Measurements from ENCODE around the gene SLC41A1.

The SLC41A1 gene

DNA sequence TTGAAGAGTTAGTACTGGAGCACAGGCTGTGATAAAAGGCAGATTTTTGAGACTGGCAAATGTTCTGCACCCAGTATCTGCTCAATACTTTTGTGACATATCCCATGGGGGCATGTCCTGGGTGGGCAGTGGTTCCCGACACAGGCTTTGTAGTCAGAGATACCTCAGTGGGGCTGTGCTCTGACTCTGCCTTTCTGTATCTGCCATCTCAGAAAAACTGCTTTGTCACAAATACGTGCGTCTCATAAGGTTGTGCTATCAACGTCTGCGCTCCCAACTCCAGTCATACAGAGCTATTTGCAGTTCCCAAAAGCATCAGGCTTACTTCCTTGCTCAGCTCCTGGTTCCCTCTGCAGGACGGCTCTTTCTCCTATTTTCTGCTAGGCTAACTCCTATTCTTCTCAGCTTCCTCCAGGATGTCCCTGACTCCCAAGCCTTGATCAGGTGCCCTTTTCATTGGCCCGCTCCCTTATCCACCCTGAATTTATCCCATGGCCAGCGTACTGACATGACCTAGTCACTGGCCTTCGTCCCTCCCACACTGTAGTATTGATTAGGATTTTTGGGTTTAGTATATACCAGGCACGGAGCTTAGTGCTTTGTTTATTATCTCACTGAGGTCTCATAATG, 25.6 kb downstream of the SLC41A1 start:
- no peak for DNase-seq (ENCODE audit: low spot score)

DNA sequence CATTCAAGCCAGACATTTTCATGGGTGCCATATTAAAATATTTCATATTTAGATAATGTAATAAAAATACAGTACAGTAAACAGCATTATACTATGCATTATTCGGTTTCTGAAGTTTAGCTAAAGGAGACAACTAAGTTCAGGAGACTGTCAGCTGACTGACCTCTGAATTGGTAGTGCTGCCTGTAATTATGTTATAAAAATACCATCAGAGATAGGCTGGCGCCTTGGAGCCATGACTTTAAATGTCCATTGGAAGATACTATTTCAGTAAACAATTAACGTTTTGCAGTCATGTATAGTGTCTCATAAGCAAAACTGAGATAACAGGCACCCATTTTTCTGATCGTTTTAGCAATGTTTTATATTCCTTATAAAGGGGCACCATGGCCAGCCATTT, 26.4 kb downstream of the SLC41A1 start:
- no peak for DNase-seq (ENCODE audit: low spot score)

DNA sequence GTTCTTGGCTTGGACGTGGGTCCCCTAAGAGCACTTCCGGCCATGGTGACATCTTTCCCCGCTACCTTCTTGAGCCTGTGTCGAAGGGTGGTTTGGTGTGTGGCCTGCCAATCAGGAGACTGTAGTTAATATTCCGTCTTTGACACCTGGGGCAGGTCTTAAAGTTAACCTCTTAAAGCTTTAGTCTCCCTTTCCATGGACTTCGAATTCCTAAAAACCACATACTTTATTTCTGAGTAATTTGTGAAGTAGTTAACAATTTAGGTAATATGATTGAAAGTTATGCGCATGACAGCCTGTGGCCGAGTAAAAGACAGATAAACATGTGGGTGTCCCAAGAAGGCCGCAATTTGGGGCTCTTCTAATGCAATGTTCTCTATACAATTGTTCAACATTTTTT, 27.6 kb downstream of the SLC41A1 start:
- DNase-seq (ENCODE audit: low spot score): no peak

DNA sequence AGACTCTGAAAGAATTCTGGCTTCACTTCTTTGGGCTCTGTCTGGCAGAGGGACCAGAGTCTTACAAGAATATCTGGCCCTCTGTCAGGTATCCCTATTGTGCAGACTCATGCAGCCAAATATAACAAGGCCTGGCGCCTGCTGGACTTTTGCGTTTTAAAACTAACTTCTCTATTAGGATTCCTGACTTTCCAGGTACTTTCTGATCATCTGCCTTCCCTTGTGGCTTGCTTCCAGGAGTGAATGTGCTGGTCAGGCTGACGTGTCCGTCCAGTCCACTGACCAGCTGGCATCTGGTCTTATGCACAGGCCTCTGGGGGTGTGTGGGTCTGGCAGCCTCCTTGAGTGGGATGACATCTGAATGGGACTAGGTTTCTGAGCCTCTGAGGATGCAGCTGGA, 29.1 kb downstream of the SLC41A1 start:
- no peak for DNase-seq (ENCODE audit: low spot score)

DNA sequence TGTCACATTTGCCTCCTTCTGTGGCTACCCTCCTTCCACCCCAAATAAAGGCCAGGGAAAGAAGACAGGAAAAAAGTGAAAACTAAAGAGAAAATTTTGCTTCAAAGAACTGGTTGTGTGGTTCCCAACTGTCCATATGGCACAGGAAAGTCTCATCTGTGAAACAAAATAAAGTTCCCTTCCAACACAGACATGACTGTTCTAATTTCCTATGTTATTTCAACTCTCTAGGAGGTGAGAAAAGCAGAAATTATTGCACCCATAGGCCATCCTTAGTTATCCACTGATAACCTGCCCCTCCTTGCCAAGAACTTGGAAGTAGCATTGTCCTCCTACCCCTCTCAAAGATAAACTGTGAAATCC, 29.6 kb downstream of the SLC41A1 start:
- DNase-seq (ENCODE audit: low spot score): no peak

DNA sequence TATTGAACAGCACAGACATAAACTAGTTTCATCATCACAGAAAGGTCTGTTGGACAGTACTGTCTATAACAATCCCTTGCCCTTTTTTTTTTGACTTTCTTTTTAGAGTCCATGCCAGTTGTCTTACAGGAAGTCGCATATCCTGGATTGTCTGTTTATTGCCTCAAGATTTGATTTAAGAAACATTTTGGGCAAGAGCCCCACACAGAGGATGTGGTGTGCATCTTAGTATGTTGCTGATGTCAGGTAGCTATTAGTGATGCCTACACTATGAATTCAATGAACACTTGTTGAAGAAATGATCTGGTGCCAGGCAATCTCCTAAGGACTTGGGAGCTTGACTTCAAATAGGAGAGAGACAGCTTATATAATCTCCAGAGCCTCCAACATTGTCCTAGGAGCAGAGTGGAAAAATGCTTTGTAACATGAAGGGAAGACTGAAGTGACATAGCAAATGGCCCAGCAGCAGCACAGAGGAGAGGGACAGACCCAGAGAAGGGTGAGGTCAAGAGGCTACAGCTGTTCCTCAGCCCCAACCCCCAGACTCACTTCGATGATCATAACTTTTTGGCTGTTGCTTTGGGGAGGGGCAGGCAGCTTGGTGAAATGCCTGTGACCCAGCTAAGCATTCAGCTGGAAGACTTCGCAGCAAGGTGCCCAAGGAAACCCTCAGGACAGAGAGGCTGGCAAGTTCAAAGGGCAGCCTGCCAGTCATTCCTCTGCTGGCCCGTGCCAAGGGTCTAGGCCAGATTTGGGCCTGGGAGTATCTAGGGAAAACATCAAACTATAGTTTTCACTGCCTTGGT, 30.2 kb downstream of the SLC41A1 start:
- no peak for DNase-seq (ENCODE audit: low spot score)

DNA sequence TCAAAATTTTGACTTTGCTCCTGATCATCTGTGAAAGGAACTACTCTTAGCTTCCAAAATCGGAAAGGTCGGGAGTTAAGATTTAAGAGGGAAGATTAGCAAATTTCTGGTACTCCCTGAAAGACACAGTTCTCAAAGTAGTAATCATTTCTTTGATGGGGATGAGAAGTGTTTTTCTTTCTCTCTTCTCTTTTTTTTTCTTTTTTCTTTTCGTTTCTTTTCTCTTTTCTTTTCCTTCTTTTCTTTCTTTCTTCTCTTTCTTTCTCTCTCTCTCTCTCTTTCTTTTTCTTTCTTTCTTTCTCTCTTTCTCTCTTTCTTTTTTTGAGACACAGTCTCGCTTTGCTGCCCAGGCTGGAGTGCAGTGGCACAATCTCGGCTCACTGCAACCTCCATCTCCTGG, 32.7 kb downstream of the SLC41A1 start:
- DNase-seq (ENCODE audit: low spot score): no peak

DNA sequence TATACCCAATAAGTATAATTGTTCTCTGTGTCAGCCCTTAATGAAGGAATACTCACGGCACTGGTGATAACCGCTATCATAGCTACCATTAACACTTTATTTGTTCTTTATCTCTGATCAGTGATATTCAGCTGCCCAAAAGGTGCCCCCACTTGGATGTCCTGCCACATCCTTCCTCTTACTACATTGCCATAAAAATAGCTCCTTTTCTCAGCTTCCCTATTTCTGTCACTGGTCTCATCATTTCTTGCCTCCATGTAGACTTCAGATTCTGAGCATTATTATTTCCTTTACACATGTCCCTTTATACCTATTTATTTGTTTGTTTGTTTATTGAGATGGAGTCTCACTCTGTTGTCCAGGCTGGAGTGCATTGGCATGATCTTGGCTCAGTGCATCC, 35.0 kb downstream of the SLC41A1 start:
- DNase-seq (ENCODE audit: low spot score): no peak

DNA sequence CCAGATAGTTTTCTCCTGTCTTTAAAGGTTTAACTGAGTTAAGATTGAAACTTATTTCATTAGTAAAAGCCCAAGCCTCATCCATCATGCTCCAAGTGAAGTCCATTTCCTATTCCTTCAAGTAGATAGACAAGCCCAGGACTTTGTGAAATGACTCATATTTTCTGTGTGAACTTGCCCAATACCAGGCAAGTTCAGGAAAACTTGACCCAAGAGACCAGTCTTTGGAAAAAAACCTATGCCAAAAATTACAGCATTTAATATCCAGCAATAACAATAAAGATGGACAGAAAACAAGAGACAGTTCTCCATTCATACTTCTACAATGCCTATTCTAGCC, 37.3 kb downstream of the SLC41A1 start:
- no peak for DNase-seq (ENCODE audit: low spot score)

DNA sequence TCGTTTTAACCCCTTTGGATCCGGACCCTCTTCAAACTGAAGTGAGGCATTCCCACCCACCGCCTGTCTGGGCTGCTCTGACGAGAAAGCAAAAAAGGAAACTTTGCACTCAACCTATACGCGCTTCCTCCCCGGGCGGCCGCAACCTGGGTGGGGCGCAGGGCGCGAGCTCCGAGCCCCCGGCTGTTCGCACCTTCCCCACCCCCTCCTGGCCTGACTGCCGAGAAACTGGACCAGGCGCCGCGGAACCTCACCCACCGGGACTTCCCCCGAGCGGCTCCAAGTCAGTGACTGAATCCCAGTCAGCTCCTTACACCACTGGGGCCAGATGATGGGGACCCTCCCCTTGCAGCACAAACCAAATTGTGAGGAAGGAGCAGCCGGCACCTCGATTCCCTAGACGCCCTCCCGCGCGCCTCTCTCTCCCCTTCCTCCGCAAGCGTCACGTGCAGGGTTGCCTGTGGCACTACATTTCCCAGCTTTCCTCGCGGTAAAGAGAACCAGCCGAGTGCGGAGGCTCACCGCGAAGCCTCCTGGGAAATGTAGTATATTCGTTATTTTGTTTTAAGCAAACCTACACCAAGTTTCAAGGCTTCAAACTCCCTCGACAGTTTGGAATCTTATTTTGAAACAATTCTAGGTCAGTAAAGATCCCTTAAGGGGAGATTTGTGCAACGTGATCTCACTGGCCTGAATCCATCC, 37.8 kb downstream of the SLC41A1 start, which contains the start of gene RAB29:
RAB29 (minus strand) TSS at position 468 of the 702 bp plus-strand sequence. CDS start 526 bp downstream, outside the sequence.
- peak; percentile 91 for DNase-seq (ENCODE audit: low spot score)

DNA sequence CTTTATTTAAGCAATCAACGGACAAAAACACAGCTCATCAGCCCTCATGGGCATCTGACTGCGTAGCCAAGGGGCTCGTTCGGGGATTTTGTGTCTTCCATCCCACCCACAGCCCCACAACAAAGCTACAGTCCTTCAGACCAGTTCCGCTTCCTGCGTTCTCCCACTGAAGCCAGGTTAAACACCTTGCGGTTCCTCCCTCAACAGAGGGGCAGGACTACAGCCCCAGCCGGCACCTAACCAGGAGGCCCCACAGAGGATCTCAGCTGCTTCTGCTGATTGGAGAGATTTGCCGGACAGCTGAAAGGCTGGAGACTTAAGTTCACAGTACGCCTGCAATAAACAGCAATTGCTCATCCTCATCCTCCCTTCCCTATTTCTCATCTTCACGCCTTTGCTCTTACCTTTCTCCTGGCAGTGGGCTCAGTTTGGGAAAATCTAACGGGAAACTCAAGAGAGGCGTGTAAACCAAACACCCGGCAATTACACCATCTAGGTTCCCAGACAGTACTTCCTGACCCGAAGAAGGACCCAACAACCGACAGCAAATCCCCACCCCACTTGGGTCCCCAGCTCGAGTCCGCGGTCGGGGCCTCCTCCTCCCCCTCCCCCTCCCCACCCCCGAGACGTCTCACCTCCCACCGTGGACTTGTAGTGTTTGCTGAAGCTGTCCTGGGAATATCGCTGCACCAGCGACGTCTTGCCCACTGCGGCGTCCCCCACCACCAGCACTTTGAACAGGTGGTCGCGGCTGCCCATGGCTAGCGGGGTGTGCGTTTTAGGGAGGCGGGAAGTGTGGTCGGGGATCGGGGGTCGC, 38.6 kb downstream of the SLC41A1 start:
- DNase-seq (ENCODE audit: low spot score): peak; percentile 42

DNA sequence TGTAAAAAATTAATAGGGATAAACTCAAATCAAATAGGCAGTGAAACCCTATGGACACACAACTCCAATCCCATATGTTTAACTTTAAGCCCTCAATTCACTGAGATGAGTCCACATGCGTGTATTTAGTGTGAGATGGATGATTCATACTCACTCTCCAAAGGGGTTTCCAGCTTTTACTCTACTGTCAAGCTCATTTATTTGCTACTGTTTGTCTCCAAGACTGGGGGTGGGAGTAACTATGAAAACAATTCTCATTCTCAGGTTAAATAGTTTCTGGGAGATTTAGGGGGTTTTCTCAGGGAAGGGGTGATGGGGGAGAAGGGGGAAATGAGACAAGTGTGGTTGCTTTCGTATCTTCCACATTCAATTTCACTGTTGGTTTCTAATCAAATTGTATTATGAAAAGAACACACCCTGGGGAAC, 40.4 kb downstream of the SLC41A1 start:
- DNase-seq (ENCODE audit: low spot score): peak; percentile 67

DNA sequence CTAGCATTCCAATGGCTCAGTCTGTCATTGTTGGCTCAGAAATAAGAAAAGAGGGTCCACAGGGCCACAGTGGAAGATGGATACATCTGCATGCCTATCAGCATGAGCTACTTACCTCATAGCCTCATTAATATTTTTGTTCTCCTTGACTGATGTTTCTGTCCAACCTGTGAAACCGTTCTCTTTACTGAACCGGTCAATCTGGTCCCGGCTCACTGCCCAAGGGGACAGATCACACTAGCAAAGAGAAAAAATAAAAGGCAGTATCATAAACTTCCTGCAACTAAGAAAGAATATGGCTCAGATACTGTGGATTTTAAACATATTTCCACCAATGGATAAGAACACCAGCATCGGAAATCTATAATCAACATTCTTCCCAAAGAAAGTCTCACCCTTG, 42.4 kb downstream of the SLC41A1 start:
- no peak for DNase-seq (ENCODE audit: low spot score)

DNA sequence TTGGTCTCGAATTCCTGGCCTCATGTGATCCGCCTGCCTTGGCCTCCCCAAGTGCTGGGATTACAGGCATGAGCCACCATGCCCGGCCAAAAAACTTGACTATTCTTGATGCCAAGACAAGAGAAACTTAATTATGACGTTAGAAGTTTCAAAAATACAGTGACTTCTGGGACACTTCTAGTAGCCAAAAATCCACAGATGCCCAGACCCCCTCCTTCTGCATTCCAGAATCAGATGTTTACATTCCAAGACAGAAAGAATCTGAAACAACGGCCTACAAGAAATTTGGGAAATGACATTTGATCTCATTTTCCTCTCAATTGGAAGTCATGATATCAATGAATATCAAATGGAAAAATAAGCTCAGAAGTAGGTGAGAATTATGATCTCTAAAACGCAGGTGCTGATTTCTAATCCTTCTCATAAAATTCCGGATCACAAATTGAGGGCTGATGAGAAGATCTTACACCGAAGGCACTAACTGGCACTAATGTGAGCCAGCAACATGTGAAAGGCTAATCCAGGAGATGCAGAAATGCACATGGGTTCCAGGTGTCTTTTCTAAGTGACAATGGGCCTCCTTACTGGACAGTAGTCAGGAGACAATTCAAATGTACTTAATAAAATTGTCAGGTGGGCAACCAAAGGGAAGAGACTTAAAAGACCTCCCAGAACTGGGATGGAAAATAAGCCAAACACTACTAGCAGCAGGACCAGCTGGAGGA, 43.2 kb downstream of the SLC41A1 start:
- DNase-seq (ENCODE audit: low spot score): no peak

DNA sequence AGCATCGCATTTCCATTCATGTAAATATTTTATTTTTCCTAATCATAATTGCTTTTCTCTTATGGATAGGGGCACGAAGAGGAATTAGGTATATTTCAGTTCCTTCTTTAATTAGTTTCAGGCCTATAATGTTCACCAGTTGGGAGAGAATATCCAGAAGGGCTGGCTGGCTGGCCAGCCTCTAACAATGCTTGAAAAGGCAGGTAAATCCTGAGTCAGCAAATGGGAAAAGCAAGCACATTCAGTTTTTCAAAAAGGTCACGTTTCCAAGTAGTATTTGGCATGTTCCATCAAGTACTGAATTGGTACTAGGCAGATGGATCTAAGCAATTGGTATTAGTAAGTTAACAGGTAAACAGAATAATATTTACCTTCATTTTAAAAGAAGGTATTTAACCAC, 45.8 kb downstream of the SLC41A1 start:
- DNase-seq (ENCODE audit: low spot score): no peak

DNA sequence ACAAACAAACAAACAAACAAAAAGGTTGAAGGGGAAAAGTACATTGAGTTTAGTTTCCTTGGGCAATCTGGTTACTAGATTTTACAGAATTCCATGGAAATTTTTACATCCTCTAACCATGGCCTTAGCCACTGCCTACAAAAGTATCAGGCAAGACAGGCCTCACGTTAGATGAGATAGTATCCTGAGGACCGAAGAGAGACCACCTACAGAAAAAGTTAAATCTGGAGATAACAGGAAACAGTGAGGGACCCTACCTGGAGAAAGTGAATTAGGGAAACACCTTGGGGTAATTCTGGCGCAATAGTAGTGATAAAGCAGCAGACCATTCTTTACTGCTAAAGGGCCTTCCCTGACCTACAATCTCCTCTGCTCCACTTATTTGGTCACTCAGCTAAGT, 46.4 kb downstream of the SLC41A1 start:
- no peak for DNase-seq (ENCODE audit: low spot score)

DNA sequence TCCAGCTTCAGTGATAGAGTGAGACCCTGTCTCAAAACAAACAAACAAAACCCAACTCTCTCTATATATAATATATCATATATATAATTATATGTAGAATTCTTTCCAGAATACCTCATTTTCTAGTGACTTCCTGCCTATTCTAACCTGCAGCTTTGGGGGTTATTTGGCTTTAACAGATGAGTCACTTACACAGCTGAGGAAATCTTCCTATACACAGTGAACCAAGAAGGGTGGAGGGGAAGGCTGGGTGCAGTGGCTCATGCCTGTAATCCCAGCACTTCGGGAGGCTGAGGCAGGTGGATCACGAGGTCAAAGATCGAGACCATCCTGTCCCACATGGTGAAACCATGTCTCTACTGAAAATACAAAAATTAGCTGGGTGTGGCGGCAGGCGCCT, 47.0 kb downstream of the SLC41A1 start:
- no peak for DNase-seq (ENCODE audit: low spot score)

DNA sequence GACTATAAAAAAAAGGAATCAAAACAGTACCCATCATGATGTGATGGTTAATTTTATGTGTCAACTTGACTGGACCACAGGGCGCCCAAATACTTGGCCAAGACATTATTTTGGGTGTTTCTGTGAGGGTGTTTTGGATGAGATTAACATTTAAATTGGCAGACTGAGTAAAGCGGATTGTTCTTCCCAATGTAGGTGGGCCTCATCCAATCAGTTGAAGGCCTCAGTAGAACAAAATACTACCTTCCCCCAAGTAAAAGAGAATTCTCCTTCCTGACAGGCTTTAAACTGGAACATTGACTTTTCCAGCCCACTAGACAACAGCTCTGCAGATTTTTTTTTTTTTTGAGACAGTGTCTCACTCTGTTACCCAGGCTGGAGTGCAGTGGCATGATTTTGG, 48.4 kb downstream of the SLC41A1 start:
- DNase-seq (ENCODE audit: low spot score): no peak

DNA sequence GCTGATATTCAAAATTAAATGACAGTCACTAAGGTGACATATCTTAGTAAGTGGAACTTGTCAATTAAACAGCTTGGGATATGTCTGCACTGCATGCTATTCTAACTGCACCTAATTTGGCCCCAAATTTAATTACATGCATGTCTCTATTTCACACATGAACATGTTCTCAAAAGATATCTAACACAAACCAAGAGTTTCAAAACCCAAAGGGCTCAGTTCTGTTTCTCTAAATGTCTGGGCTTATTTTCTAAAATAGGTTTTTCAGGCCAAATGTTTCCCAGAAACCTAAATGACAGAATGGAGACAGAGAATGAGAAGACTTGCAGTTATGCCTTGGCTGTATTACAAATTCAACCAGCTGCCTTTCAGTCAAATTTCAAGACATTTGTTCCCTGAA, 49.0 kb downstream of the SLC41A1 start:
- DNase-seq (ENCODE audit: low spot score): no peak

DNA sequence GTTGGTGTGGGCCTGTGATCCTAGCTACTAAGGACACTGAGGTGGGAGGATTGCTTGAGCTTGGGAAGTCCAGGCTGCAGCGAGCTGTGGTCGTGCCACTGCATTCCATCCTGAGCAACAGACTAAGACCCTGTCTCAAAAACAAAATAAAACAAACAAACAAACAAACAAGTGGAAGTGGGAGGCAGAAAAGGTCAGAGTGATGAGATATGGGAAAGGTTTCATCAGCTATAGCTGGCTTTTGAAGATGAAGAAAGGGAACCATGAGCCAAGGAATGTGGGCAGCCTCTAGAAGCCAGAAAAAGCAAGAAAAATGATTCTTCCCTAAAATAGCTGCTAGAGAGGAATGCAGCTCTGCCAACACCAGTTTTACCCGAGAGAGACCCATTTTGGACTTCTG, 52.4 kb downstream of the SLC41A1 start:
- no peak for DNase-seq (ENCODE audit: low spot score)

DNA sequence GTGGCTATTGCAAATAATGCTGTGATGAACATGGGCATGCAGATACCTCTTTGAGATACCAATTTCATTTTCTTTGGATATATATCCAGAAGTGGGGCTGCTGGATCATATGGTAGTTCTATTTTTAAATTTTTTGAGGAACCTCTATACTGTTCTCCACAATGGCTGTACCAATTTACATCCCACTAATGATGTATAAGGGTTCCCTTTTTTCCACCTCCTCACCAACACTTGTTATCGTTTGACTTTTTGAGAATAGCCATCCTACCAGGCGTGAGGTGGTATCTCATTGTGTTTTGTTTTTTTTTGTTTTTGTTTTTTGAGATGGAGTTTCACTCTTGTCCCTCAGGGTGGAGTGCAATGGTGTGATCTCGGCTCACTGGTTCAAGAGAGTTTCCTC, 56.4 kb downstream of the SLC41A1 start:
- no peak for DNase-seq (ENCODE audit: low spot score)

DNA sequence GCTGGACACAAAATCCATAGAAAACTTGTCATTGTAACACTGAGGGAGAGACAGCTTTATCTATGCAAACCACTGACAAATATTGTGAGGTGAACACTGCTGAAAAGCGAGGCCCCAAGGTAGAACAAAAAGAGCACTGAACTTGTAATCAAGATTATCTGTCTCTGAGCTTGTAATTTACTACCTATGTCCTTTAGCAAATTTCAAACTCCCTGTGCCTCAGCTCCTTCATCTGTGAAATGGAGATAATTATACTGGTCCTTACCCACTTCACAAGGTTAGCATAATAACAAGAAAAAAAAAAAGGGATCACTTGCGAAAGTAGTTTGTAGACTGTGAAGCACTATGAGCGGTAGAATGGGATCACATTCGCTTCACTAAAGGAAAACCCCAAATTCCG, 58.1 kb downstream of the SLC41A1 start:
- no peak for DNase-seq (ENCODE audit: low spot score)
